ENCODE results near the gene DAZL. TPM values are rescaled to one million over a fixed set of nuclear protein-coding genes. Genes with fewer than 3 reads are reported as not detected.
A peak's percentile ranks its signal among the peaks of the same experiment; 100 is the strongest.

DAZL gene
- total RNA-seq, 2 experiments from 2014 or later, result not detected

GRCh38 chr3:16608816-16609215 lies 3.6 kb upstream of the DAZL start:
- DNase-seq, result no peak
- Mint-ChIP-seq H3K9me3 (ENCODE audit: insufficient read depth) (no peaks in the 10 kb centered on the region), H3K4me1 (ENCODE audit: low read depth) (no peaks in the 10 kb centered on the region), H3K27me3 (ENCODE audit: low read depth) (peaks cover 13% of the 10 kb centered on the region), H3K36me3 (ENCODE audit: low read depth) (no peaks in the 10 kb centered on the region), H3K27ac (no peak overlapping the region), H3K4me3 (no peak overlapping the region)
- CTCF ChIA-PET, result no interaction called here
- no peak for ATAC-seq
- POLR2A ChIA-PET, result no interaction called here

- H3K27ac Mint-ChIP-seq, result no peak overlapping the region
- ChIA-PET POLR2A (no interaction called here), CTCF (interaction anchor here (0.6 kb wide), 1 partner anchor 63 kb away, joined by 3 read pairs; no protein-coding TSS in a partner anchor)
- DNase-seq (no peak), ATAC-seq (no peak)
- H3K9me3 Mint-ChIP-seq (ENCODE audit: insufficient read depth), result no peaks in the 10 kb centered on the region
- peaks cover 13% of the 10 kb centered on the region for H3K27me3 Mint-ChIP-seq (ENCODE audit: low read depth)
- H3K4me1 Mint-ChIP-seq (ENCODE audit: low read depth), result no peaks in the 10 kb centered on the region
- no peak overlapping the region for H3K4me3 Mint-ChIP-seq
- H3K36me3 Mint-ChIP-seq (ENCODE audit: low read depth), result no peaks in the 10 kb centered on the region
These were observed 2.5 kb upstream of the DAZL start for GRCh38 chr3:16607718-16608117.

DNA sequence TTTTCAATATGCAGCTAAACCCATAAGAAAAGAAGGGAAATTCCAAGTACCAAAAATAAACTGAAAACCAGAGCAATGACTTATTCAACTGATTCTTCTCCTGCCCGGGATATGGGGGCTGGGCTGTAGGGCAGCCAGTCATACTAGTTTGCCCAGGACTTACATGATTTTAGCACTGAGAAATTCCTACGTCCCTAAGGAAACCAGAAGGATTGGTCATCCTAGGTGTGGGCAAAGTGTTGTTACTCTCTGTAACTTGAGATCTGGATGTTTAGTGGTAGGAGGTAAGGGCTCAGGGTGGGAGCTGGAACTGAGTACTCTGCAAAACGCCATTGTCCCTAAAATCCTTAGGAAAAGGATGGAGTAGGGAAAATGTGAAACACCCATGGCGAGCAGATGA lies 1.2 kb upstream of the DAZL start:
- DNase-seq (no peak), ATAC-seq (no peak)
- H3K4me1 Mint-ChIP-seq (ENCODE audit: low read depth), result no peaks in the 10 kb centered on the region
- ChIA-PET POLR2A (no interaction called here), CTCF (interaction anchor here (1.5 kb wide), 1 partner anchor 10 kb away, joined by 4 read pairs; no protein-coding TSS in a partner anchor)
- no peak overlapping the region for H3K27ac Mint-ChIP-seq
- no peaks in the 10 kb centered on the region for H3K36me3 Mint-ChIP-seq (ENCODE audit: low read depth)
- peaks cover 13% of the 10 kb centered on the region for H3K27me3 Mint-ChIP-seq (ENCODE audit: low read depth)
- no peak overlapping the region for H3K4me3 Mint-ChIP-seq
- H3K9me3 Mint-ChIP-seq (ENCODE audit: insufficient read depth), result no peaks in the 10 kb centered on the region

DNA sequence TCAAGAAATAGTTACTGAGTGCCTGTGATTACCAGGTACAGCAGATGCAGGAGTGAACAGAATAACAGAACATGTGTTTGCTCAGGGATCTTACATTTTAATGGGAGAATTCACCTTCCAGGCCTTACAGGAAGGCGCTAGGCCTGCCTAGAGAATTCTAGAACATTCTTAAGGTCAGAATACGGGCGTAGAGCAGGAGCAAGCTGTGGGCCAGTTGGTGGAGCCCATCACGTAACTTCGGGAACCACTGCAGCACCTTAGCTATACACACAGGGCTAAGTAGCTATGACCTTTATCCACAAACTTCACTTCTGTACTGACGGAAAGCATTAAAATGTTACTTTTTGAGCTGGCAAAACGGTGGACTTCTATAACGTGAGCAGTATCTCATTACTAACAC lies 743 bp upstream of the DAZL start:
- H3K27ac Mint-ChIP-seq, result no peak overlapping the region
- no peak overlapping the region for H3K4me3 Mint-ChIP-seq
- ATAC-seq (no peak), DNase-seq (no peak)
- peaks cover 2% of the 10 kb centered on the region for H3K4me1 Mint-ChIP-seq (ENCODE audit: low read depth)
- no peaks in the 10 kb centered on the region for H3K36me3 Mint-ChIP-seq (ENCODE audit: low read depth)
- H3K9me3 Mint-ChIP-seq (ENCODE audit: insufficient read depth), result no peaks in the 10 kb centered on the region
- ChIA-PET CTCF (interaction anchor here (1.5 kb wide), 1 partner anchor 9 kb away, joined by 4 read pairs; no protein-coding TSS in a partner anchor), POLR2A (no interaction called here)
- peaks cover 14% of the 10 kb centered on the region for H3K27me3 Mint-ChIP-seq (ENCODE audit: low read depth)

- Mint-ChIP-seq H3K36me3 (ENCODE audit: low read depth) (no peaks in the 10 kb centered on the region), H3K4me1 (ENCODE audit: low read depth) (peaks cover 10% of the 10 kb centered on the region), H3K27me3 (ENCODE audit: low read depth) (peaks cover 17% of the 10 kb centered on the region), H3K9me3 (ENCODE audit: insufficient read depth) (no peaks in the 10 kb centered on the region), H3K4me3 (no peak overlapping the region), H3K27ac (no peak overlapping the region)
- ATAC-seq (no peak), DNase-seq (no peak)
- CTCF ChIA-PET, result no interaction called here
- POLR2A ChIA-PET, result no interaction called here
These were observed 790 bp downstream of the DAZL start for GRCh38 chr3:16604433-16604832.

GRCh38 chr3:16601537-16602005 lies 3.7 kb downstream of the DAZL start:
- no peak for DNase-seq
- CTCF ChIA-PET, result interaction anchor here (0.6 to 3.7 kb wide), 21 partner anchors 10 to 1239 kb away, joined by 3 to 28 read pairs (median 5); partner anchors contain the start of gene PLCL2
- POLR2A ChIA-PET, result no interaction called here
- ATAC-seq, result no peak
- Mint-ChIP-seq H3K27me3 (ENCODE audit: low read depth) (peaks cover 22% of the 10 kb centered on the region), H3K4me3 (no peak overlapping the region), H3K36me3 (ENCODE audit: low read depth) (no peaks in the 10 kb centered on the region), H3K9me3 (ENCODE audit: insufficient read depth) (no peaks in the 10 kb centered on the region), H3K27ac (no peak overlapping the region), H3K4me1 (ENCODE audit: low read depth) (peaks cover 23% of the 10 kb centered on the region)

GRCh38 chr3:16600780-16601536 lies 4.3 kb downstream of the DAZL start:
- H3K9me3 Mint-ChIP-seq (ENCODE audit: insufficient read depth), result no peaks in the 10 kb centered on the region
- no peaks in the 10 kb centered on the region for H3K36me3 Mint-ChIP-seq (ENCODE audit: low read depth)
- H3K4me3 Mint-ChIP-seq, result no peak overlapping the region
- peaks cover 22% of the 10 kb centered on the region for H3K27me3 Mint-ChIP-seq (ENCODE audit: low read depth)
- ChIA-PET POLR2A (no interaction called here), CTCF (interaction anchor here (0.8 to 3.7 kb wide), 24 partner anchors 11 to 1240 kb away, joined by 3 to 28 read pairs (median 4); partner anchors contain the start of gene PLCL2)
- ATAC-seq (peak; percentile 55), DNase-seq (peak; percentile 87)
- no peak overlapping the region for H3K27ac Mint-ChIP-seq
- peaks cover 29% of the 10 kb centered on the region for H3K4me1 Mint-ChIP-seq (ENCODE audit: low read depth)

DNA sequence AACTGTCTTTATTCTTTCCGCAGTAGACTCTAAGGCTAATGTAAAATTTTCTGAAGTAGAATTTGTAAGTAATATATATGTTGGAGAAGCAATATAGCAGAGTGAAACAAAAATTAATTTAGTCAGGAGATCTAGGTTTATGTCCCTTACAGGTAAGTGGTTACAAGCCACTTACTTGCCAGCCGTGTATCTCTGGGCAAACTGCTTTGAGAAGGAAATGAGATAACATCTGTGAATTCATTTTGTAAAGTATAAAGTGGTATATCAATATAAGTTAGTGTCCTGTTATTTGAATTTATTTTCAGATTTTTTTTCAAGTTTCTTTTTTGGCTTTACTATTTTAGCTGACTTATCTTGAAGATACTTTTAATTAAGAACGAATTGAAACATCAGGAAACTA lies 5.5 kb downstream of the DAZL start:
- no peak for DNase-seq
- peak; percentile 58 for ATAC-seq
- no peak overlapping the region for H3K4me3 Mint-ChIP-seq
- ChIA-PET POLR2A (no interaction called here), CTCF (interaction anchor here (0.8 to 3.7 kb wide), 10 partner anchors 23 to 1241 kb away, joined by 3 to 28 read pairs (median 5); no protein-coding TSS in a partner anchor)
- peaks cover 25% of the 10 kb centered on the region for H3K27me3 Mint-ChIP-seq (ENCODE audit: low read depth)
- H3K4me1 Mint-ChIP-seq (ENCODE audit: low read depth), result peaks cover 32% of the 10 kb centered on the region
- no peaks in the 10 kb centered on the region for H3K9me3 Mint-ChIP-seq (ENCODE audit: insufficient read depth)
- no peaks in the 10 kb centered on the region for H3K36me3 Mint-ChIP-seq (ENCODE audit: low read depth)
- no peak overlapping the region for H3K27ac Mint-ChIP-seq

DNA sequence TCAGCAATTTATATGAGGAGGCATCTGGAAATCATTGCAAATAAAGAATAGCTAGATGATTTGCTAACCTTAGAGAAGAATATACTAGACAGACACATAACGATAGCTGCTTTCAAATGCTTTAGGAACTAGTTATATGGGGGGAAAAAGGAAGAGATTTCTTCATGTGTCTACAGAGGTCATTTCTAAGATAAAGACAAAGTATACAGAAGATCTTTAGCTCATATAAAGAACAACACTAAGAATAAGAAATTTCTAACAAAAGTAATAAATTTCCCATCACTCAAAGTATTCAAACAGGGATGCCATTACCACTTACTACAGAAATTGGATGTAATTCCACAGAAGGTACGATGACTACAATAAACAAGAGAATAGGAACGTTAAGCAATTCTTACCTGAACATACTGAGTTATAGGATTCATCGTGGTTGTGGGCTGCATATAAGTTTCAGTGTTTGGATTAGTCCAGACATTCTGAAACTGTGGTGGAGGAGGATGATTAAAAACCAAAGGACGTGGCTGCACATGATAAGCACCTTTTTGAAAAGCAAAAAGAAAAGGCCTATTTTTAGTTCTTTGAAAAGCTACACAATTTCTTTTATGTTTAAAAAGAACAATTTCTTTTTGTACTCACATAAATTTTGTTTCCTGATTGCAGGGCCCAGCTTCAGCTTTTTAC lies 8.7 kb downstream of the DAZL start:
- peak; percentile 42 for DNase-seq
- no peaks in the 10 kb centered on the region for H3K9me3 Mint-ChIP-seq (ENCODE audit: insufficient read depth)
- H3K27me3 Mint-ChIP-seq (ENCODE audit: low read depth), result peaks cover 23% of the 10 kb centered on the region
- peaks cover 32% of the 10 kb centered on the region for H3K4me1 Mint-ChIP-seq (ENCODE audit: low read depth)
- ChIA-PET POLR2A (no interaction called here), CTCF (interaction anchor here (0.9 to 2.3 kb wide), 11 partner anchors 9 to 817 kb away, joined by 3 to 8 read pairs (median 3); no protein-coding TSS in a partner anchor)
- no peak overlapping the region for H3K27ac Mint-ChIP-seq
- no peak overlapping the region for H3K4me3 Mint-ChIP-seq
- H3K36me3 Mint-ChIP-seq (ENCODE audit: low read depth), result no peaks in the 10 kb centered on the region
- ATAC-seq, result peak; percentile 47

- POLR2A ChIA-PET, result no interaction called here
- CTCF ChIA-PET, result interaction anchor here (1.5 to 2.3 kb wide), 4 partner anchors 305 to 818 kb away, joined by 3 to 8 read pairs (median 5); no protein-coding TSS in a partner anchor
- peaks cover 30% of the 10 kb centered on the region for H3K4me1 Mint-ChIP-seq (ENCODE audit: low read depth)
- H3K9me3 Mint-ChIP-seq (ENCODE audit: insufficient read depth), result no peaks in the 10 kb centered on the region
- DNase-seq, result no peak
- H3K36me3 Mint-ChIP-seq (ENCODE audit: low read depth), result no peaks in the 10 kb centered on the region
- H3K27ac Mint-ChIP-seq, result no peak overlapping the region
- peaks cover 26% of the 10 kb centered on the region for H3K27me3 Mint-ChIP-seq (ENCODE audit: low read depth)
- no peak overlapping the region for H3K4me3 Mint-ChIP-seq
- ATAC-seq, result no peak
These were observed 9.4 kb downstream of the DAZL start for GRCh38 chr3:16595778-16596177.

DNA sequence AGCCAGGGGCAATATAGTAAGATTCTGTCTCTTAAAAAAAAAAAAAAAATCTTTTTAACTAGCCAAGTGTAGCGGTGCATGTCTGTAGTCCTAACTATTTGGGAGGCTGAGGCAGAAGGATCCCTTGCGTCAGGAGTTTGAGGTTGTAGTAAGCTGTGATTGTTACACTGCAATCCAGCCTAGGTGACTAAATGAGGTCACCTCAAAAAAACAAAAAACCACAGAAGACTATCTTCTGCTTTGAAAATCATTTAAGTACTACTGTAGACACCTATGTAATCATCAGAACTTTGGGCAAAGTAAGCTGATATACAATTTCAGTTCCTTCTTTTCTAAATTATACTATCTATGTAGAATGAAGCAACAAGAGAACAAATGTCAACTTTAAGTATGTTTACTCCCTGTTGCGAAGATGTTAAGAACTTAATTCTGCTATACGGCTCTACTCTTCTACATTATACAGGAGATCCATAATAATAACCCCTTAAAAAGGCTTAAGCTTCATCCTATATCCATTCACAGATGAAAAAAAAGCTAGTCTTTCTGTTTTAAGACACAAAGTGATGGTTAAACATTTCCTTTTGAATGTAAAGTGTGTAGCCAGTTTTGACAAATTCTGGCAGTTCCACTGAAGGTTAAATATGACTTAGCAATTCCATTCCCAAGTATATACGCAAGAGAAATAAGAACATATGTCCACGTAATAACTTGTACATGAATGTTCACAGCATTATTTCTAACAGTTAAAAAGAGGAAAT lies 15.2 kb downstream of the DAZL start:
- H3K27ac Mint-ChIP-seq, result no peak overlapping the region
- H3K4me1 Mint-ChIP-seq (ENCODE audit: low read depth), result peaks cover 6% of the 10 kb centered on the region
- no peak for DNase-seq
- no peak for ATAC-seq
- no peaks in the 10 kb centered on the region for H3K9me3 Mint-ChIP-seq (ENCODE audit: insufficient read depth)
- ChIA-PET CTCF (no interaction called here), POLR2A (no interaction called here)
- peaks cover 11% of the 10 kb centered on the region for H3K27me3 Mint-ChIP-seq (ENCODE audit: low read depth)
- H3K36me3 Mint-ChIP-seq (ENCODE audit: low read depth), result no peaks in the 10 kb centered on the region
- no peak overlapping the region for H3K4me3 Mint-ChIP-seq
